Skeletal muscle cell (primary cell): ENCODE data around the gene TKTL1.

Source experiments
- DNase-seq: peaks from one replicate; pipeline ENCODE4 v3.0.0-alpha.2; 2010; ENCODE audit warnings: low read depth
- H3K4me3 ChIP-seq: 2 replicates; pipeline ENCODE4 v1.5.1; 2011; ENCODE audit warnings: low read depth, mild to moderate bottlenecking, control low read depth, low read length, moderate library complexity

The TKTL1 gene

DNA sequence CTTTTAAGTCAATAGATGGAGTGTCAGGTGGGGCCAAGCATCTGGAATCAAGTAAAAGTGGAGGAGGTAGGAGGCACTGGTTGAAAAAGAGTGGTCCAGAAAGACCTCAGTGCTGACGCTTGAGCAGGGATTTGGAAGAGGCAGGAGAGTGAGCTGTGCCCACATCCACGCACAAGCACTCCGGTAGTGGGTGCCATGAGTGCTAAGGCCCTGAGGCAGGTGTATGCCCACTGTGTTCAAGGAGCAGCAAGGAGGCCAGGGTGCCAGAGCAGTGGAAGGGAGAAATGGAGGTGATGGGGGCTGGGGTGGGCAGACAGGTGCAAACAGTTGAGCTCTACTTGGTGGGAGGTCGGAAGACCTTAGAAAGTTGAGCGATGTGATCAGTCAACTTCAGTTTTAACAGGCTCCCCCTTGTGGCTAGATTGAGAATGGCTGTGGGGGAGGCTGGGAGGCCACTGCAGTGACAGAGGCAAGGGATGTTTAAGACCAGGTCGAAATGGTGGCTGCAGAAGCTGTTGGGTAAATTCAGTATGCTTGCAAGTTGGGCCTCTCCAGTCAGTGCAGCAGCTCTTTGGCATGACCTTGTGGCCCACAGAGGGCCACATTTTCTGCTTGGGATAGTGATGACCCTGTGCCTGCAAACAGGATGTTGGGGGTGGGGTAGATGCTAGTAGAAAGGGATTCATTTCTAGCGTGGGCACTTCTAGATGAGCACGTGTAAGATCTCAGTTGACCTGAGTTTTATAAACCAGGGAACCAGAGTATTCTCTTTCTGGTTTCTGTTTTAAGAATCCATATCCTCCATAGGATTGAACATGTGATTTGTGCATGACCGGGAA lies 12.7 kb downstream of the TKTL1 start:
- no peak for DNase-seq
- no peak overlapping the region for H3K4me3 ChIP-seq

- DNase-seq = no peak
- no peak overlapping the region for H3K4me3 ChIP-seq
Measured at GRCh38 chrX:154309041-154309775, 13.6 kb downstream of the TKTL1 start.

- no peak for DNase-seq
- no peak overlapping the region for H3K4me3 ChIP-seq
Measured at GRCh38 chrX:154310616-154311536, 15.3 kb downstream of the TKTL1 start.

DNA sequence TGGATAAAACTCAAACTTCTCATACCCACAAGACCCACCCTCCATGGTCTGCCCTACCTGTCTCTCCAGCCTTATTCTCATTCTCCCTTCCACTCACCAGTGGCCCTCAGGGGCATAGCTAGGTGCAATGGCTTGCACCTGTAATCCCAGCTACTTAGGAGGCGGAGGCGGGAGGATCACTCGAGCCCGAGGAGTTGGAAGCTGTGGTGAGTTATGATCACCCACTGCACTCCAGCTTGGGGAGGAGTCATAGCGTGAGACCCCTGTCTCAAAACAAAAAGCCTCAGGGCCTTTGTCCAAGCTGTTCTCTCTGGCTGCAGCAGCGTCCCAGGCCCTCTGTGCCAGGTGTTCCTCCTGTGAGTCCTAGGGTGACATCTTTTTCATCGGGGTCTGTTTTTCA lies 16.5 kb downstream of the TKTL1 start:
- DNase-seq = no peak
- H3K4me3 ChIP-seq = no peak overlapping the region

DNA sequence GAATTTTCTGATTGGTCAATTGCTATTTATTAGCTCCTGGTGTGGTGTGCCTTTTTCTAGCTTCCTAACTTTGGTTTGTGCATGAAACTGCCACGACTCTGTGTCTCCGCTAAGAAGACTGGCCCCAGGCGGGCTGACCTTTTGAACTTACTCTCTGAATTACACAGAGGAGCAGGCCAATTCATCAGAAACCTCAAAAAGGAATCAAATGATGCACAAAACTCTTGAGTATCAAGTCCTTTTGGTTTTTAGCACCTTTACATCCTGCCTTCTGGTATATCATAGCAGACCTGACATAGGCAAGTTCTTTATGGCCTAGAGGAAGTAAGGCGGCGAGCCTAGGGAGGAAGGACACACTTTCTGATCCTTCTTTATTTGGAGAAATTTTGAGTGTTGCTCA lies 17.6 kb downstream of the TKTL1 start:
- H3K4me3 ChIP-seq = no peak overlapping the region
- DNase-seq = no peak

DNA sequence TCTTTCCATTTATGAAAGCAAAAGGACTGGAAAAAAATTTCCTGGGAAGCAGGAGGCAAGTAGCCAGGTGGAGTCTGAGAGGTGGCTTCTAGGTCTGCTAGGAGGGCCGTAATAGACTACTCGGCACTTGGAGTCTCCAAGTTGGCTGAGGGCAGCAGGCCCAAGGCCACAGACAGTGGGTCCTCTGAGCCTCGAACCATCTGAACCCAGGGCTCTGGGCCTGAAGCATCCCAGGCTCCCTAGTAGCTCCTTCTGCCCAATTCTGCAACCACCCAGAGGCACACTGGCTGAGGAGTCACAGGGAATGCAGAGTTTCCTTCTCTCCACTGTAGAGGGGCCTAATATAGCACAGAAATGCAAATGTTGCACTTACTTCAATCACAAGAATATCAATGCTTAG lies 19.8 kb downstream of the TKTL1 start:
- no peak overlapping the region for H3K4me3 ChIP-seq

DNA sequence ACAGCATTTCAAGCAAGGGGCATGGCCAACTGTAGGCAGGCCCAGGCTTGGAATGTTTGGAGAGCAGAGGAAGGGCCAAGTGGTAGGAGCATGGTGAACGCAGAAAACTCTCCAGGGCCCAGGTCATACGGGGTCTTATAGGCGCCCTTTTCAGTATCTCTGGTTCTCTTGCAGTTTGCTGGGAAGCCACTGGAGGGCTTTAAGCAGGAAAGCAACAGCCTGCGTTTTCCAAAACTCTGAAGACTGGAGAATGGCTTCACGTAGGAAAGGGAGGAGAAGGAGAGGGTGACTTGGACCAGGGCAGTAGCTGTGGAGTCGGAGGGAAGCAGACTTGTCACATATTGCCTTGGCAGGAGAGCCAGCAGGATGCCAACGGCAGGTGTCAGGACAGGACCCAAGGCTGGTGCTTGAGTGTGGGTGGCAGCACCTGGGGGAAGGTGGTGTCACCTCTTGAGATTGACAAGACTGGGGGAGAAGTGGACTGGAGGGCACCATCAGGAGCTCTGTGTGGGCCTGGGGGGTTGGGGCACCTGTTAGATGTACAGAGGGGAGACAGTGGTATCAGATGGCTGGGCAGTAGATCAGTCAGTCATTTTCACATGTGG lies 21.9 kb downstream of the TKTL1 start:
- H3K4me3 ChIP-seq = no peak overlapping the region
- DNase-seq = no peak

More for the DNA sequence above, 19.8 kb downstream of the TKTL1 start:
- DNase-seq = no peak

DNA sequence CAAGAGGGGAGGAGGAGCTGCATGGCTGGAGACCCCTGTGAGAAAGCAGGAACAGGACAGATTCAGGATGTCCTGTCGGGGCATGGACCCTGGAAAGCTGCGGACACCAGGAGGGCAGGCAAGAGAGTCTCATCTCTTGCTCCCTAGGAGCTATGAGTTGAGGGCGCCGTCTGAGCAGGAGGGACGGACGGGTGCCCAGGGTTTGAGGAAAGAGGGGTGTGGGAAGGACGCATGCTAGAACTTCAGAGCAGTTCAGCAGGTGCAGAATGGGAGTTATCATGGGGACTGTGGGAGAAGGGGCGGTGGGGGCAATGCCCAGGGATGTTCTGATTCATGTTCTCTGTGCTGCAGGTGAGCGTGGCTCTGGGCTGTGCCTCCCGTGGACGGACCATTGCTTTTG lies 24.8 kb downstream of the TKTL1 start:
- no peak for DNase-seq
- no peak overlapping the region for H3K4me3 ChIP-seq

- DNase-seq = no peak
- no peak overlapping the region for H3K4me3 ChIP-seq
Measured at GRCh38 chrX:154321152-154321551, 25.6 kb downstream of the TKTL1 start.

GRCh38 chrX:154321594-154321993 lies 26.0 kb downstream of the TKTL1 start:
- no peak for DNase-seq
- no peak overlapping the region for H3K4me3 ChIP-seq

DNA sequence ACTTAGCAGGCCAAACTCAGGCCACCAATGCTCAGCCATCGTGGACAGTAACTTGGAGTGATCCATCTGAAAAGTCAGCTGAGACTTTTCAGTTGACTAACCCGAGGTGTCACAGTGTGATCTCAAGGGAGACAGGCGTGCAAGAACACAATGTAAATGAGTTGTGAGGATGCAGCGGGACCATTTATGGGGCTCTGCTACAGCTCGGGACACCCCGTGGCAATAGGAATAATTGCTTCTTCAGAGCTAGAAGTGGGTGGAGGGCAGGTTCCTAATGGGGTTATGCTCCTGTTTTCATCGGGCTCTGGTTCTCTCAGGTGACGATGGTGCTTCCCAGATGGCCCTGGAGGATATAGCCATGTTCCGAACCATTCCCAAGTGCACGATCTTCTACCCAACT lies 27.3 kb downstream of the TKTL1 start:
- no peak overlapping the region for H3K4me3 ChIP-seq
- no peak for DNase-seq

DNA sequence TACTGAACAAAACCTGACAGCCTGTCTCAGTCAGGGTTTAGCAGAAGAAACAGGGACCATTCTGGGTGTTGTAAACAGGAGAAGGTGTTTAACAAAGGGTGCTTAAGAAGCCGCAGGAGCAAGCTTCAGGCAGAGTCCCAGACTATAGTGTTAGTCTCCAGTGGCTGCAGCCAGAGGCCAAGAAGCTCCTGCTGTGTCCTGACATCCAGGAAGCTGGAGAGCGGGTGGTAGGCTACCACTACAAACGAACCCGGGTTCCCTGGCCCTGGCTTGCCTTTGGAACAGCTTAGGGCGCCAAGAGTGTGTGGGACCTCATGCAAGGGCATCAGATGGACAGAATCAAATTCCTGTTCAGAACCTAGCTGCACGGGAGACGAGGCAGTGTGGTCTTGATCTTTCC lies 27.9 kb downstream of the TKTL1 start:
- no peak overlapping the region for H3K4me3 ChIP-seq
- DNase-seq = no peak

DNA sequence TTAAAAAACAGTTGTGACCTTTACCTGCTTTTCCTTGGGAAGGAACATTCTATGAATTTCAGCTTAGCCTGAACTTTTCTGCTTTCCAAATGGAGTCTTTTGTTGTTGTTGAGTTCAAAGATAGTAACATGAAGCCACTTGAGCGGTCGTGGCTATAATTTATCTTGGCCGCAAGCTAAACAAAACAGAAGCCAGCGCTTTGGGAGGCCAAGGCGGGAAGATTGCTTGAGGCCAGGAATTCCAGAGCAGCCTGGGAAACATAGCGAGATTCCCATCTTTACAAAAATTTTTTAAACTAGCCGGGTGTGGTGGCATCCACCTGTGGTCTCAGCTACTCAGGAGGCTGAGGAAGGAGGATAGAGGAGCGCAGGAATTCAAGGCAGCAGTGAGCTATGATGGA lies 29.9 kb downstream of the TKTL1 start:
- DNase-seq = no peak
- H3K4me3 ChIP-seq = no peak overlapping the region

DNA sequence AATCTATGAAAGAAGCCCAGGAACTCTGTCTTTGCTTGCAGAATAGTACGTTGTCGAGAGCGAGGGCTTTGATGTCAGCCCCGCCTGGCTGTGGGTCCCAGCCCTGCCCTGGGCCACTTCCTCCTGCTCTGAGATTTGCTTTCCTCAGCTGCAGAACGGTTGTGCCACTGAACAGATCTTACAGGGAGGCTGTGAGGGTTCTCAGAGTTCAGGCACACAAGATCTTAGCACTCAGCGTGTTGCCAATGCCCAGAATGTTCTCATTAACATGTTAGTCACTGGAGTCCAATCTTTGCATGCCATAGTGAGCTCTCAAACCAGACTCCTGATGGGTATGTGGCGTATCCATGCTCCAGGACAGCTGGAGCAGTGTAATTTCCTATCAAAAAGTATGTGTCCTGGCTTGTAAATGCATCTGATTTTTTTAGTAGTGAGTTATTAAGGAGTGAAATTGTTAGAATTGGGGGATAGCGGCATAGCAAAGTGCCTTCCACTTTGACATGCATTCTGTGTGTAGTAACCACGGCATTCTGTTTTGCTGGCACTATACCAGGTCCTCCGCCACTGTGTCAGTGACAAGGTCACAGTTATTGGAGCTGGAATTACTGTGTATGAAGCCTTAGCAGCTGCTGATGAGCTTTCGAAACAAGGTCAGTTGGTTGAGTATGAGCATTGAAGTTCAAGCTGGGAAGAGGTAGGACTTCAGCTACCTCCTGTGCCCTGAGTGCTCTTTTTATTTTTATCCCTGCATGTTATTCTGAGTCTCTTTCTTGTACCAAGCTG lies 31.6 kb downstream of the TKTL1 start:
- DNase-seq = no peak

GRCh38 chrX:154328646-154329045 lies 33.1 kb downstream of the TKTL1 start:
- no peak overlapping the region for H3K4me3 ChIP-seq
- DNase-seq = no peak

More for the DNA sequence above, 31.6 kb downstream of the TKTL1 start:
- no peak overlapping the region for H3K4me3 ChIP-seq

DNA sequence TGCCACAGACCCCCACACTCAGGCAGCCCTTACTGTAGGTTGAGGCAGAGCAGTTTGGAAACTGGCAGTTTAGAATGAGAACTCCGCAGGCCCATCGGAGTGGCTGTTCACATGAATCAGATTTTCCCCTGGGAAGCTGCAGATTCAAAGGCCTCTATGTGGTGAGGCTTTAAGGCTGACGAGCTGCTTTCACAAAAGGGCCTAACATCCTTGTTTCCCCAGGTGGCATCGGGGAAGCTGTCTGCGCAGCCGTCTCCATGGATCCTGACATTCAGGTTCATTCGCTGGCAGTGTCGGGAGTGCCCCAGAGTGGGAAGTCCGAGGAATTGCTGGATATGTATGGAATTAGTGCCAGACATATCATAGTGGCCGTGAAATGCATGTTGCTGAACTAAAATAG lies 33.7 kb downstream of the TKTL1 start:
- no peak for DNase-seq
- H3K4me3 ChIP-seq = no peak overlapping the region

GRCh38 chrX:154332561-154332960 lies 37.0 kb downstream of the TKTL1 start:
- no peak overlapping the region for H3K4me3 ChIP-seq
- DNase-seq = no peak

- no peak for DNase-seq
- no peak overlapping the region for H3K4me3 ChIP-seq
Measured at GRCh38 chrX:154333116-154333515, 37.5 kb downstream of the TKTL1 start.

DNA sequence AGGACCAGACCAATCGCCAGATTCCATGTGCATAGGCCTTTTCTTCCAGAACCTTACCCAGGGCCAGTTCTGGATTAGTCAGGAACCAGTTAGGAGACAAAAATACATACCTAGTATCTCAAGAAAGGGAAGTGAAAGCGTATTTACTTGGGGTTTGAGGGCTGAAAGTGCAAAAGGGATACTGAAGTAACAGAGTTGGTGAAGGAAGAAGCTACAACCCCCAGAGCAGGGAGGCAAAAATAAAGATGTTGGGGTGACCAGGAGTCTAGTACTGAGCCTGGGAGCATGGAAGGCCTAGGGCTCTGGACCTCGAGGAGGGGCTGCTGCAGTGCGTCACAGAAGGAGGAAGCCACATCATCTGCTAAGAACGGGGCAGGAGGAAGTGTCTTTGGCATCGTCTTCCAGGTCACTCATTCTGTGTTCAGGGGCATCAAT lies 38.3 kb downstream of the TKTL1 start:
- DNase-seq = no peak
- no peak overlapping the region for H3K4me3 ChIP-seq
